NCI-H345 treated with DMSO at 0.1 percent for 48 hours (cell line): ENCODE measurements around the gene NCAM2.
"Not testable (repeated sequence)": the region's sequence is repeated elsewhere in the genome, so short reads cannot be mapped to it uniquely, and the experiment has no call there.

Experiments
- DNase-seq: peaks from one replicate; lab custom pipeline; 2025; ENCODE audit not compliant: unreplicated experiment; lab: John Stamatoyannopoulos, UW

NCAM2 gene

DNA sequence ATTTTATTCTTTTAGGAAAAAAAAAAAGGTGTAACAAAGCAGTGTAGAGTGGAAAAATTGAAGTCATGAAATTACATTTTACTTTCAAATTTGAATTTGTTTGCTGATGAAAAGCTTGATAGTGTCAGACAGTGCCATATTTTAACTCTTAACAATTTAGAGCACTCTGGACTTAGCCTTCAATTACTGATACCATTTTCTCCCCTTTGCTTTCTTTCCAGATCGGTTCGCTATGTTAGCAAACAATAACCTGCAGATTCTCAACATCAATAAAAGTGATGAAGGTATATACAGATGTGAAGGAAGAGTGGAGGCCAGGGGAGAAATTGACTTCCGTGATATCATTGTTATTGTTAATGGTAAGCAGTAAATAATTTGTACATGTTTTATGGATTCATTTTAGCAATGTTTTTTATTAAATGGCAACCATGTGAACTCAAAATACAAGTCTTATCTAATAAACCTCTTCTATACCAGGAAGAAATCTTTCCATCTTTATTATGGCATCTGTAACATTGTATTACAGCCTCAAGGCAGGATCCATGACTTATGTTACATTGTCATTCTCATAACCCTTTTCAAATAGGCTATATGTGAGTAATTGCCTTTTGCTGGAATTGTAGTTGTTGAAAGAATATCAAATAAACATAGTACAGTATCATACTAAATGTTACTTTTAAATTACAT, 293.8 kb downstream of the NCAM2 start:
- DNase-seq, result no peak

- DNase-seq, result no peak
Observed at GRCh38 chr21:21295303-21295702, 297.1 kb downstream of the NCAM2 start.

DNA sequence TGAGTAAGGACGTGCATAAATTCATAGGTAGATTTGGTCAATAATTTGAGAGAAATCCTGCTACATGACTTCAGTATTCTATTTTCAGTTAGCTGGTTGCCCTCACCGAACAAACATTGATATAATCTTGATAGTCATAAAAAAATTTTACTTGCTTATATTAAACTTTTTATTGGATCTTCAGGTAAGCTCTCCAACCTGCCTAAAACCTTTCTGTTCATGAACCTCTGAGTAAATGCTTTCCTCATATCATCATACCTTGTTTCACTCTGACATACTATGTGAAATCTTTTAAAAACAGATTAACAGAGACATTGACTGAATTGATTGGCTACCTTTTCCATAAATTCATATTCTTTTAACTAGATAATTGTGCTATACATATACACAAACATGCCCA, 299.0 kb downstream of the NCAM2 start:
- no peak for DNase-seq

- no peak for DNase-seq
Observed at GRCh38 chr21:21301013-21301412, 302.8 kb downstream of the NCAM2 start.

DNA sequence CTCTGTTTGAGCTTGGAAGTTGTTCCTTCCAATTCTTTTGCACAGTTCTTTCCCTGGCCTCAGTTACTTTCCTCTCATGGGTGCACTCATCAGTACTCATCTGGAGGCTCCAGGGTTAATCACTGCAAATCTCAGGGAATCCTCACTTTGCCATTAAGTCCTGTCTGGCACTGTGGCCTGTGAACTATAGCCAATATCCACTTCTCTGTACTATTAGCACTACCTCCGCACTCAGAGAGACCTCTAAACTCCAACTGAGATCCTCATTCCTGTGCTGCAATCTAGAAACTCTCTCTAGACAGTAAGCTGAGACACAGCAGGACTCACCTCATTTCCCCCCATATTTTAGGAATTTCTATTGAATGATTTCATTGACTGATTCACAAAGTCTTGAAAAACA, 311.3 kb downstream of the NCAM2 start:
- DNase-seq, result no peak

DNA sequence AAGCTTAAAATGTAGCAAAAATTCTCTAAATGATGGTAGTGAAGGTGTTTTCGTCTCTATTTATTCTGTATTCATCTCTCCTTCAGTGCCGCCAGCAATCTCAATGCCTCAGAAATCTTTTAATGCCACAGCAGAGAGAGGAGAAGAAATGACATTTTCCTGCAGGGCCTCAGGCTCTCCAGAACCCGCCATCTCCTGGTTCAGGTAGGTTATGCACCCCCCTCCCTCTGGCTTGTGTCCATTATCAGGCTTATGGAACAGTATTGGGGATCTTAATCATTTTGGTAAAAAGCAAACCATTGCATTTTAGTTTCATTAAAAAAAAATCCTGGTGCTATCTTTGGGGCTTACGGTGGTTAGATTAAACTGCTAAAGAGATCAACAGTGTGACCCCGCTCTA, 326.1 kb downstream of the NCAM2 start:
- no peak for DNase-seq

- no peak for DNase-seq
Observed at GRCh38 chr21:21332492-21332891, 334.3 kb downstream of the NCAM2 start.

- no peak for DNase-seq
Observed at GRCh38 chr21:21341041-21341440, 342.8 kb downstream of the NCAM2 start.

- DNase-seq, result no peak
Observed at GRCh38 chr21:21345296-21345695, 347.1 kb downstream of the NCAM2 start.

GRCh38 chr21:21345872-21346271, 347.7 kb downstream of the NCAM2 start:
- no peak for DNase-seq

GRCh38 chr21:21366277-21366676, 368.1 kb downstream of the NCAM2 start:
- no peak for DNase-seq

GRCh38 chr21:21367583-21367982, 369.4 kb downstream of the NCAM2 start:
- no peak for DNase-seq

GRCh38 chr21:21373969-21374368, 375.8 kb downstream of the NCAM2 start:
- DNase-seq, result no peak

DNA sequence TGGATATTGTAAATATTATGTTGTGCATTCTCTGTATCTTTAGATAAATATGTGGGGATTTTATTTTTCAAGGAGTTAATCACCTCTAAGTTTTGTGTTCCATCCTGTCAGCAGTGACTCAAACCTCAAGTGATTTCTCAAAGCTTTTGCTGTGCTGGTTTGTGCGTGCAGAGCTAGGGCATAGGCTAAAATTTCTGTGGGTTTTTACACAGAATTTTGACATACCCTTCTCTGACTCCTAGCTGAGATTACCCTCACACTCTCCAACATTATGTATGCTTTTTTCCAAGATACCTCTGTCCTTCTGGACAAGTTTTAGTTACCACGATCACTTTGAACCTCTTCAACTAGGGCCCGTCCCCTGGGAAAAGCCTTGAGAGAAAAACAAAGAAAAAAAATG, 384.9 kb downstream of the NCAM2 start:
- DNase-seq, result no peak

- no peak for DNase-seq
Observed at GRCh38 chr21:21384977-21385376, 386.8 kb downstream of the NCAM2 start.

DNA sequence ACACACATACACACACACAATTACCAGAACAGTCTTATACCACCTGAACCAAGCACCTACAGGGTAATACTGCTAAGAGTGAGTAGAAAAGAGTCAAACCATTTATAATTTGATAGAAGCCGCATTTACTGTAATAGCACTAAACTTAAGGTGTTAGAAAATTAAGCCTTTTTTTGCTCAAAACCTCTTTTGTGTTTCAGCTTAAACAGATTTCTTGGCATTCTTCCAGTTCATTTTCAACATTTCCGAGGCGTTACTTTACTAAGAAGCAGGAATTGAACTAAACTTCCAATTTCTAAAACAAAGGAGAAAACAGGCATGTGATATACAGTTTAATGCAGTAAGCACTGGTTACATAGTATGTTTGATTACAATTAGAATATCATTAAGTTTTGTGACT, 387.2 kb downstream of the NCAM2 start:
- DNase-seq, result no peak

DNA sequence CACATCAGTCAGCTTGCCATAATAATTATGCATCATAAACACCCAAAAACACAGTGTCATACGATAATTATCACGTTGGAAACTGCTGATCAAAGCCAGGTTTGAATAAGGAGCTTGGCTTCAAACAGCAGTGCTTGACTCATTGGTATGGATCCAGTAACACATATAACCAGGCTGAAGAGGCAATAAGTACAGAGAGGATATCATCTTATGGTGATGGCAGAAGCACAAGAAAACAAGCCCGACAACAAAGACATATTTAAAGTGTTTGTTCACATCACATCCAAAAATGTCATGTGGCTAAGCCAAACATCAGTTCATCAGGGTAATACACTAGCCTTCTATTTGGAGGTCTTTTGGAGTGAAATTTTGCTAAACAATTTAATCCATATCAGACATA, 389.7 kb downstream of the NCAM2 start:
- no peak for DNase-seq

DNA sequence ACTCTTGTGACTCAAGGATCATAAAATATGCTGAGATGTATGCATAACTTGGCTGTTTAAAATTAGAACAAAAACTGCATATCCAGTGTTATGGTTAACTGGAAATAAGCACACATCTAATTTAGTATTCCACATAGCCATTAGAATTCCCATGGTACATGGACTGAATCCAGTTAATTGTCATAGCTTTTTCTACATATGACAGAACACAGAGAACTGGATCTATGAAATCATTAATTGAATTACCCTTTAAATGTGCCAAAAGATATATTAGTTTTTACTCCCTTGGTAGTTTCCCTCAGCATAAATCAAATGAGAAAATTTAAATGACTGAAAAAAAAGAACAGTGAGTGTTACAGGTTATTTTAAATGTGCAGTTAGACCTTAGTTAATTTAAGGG, 395.9 kb downstream of the NCAM2 start:
- DNase-seq, result no peak

- no peak for DNase-seq
Observed at GRCh38 chr21:21396424-21396823, 398.2 kb downstream of the NCAM2 start.

DNA sequence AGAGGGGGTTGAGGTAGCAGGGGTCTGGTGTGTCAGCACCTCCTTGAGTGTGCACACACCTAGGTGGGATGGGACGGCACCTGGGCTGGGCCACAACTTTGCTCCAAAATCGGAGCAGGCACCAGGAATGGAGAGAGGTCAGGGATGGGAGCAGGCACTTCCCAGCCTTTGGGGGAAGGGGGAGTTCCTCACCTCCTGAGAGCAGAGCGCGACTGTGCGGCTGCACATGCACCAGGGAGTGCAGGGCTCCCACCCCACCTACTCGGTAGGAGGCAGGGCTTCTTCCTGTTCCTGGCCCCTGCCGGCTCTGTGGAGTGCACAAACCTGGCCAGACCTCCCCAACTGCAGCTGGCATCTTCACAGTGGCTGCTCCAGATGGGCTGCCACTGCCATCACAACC, 399.3 kb downstream of the NCAM2 start:
- DNase-seq, result no peak

DNA sequence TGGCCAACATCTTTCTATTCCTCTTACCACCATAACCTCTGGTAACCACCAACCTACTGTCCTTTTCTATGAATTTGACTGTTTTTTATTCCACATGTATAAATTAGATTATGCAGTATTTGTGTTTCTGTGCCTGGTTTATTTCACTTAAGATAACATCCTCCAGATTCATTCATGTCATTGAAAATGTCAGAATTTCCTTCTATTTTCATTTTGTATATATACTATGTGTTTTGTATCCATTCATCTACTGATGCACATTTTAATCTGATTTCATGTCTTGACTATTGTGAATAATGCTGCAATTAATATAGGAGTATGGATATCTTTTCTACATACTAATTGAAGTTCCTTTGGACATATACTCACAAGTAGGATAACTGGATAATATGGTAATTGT, 403.2 kb downstream of the NCAM2 start:
- no peak for DNase-seq

GRCh38 chr21:21402187-21402586, 404.0 kb downstream of the NCAM2 start:
- DNase-seq, result not testable (repeated sequence)

GRCh38 chr21:21404261-21404660, 406.1 kb downstream of the NCAM2 start:
- not testable (repeated sequence) for DNase-seq
